ENCODE data around the gene ACTR1A. TPM values are rescaled to one million over a fixed set of nuclear protein-coding genes. Genes with fewer than 3 reads are reported as not detected.

Gene ACTR1A
- total RNA-seq, 1 experiment from 2014 or later: 128 TPM

DNA sequence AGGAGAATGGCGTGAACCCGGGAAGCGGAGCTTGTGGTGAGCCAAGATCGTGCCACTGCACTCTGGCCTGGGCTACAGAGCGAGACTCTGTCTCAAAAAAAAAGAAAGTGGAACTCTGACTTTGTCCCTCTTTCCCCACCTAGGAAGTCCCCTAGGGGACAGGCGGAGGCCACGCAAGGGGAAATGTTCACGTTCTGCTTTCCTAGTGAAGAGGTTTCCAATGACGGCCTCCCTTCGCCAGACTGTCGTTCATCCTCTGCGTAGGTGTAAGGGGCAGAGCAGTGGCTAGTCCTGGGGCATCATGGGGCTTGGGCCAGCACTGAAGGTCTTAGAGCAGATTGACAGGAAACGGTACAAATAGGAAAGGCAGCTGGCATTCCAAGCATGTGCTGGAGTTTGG, 31.8 kb upstream of the ACTR1A start:
- no peaks in the 10 kb centered on the region for H3K36me3 ChIP-seq (ENCODE audit: insufficient read depth, low read length, poor library complexity, severe bottlenecking)
- DNase-seq (ENCODE audit: low spot score): no peak
- no peak overlapping the region for H3K27ac ChIP-seq (ENCODE audit: low read depth, low read length, poor library complexity, severe bottlenecking)
- intact Hi-C loops (cut with micrococcal nuclease; ENCODE audit: unreplicated experiment): no loop called here
- H3K4me3 ChIP-seq (ENCODE audit: low read depth, low read length, poor library complexity, severe bottlenecking): no peak overlapping the region
- POLR2A ChIA-PET (ENCODE audit: low non-redundant PET): no interaction called here
- TF ChIP-seq, protein P1, sequence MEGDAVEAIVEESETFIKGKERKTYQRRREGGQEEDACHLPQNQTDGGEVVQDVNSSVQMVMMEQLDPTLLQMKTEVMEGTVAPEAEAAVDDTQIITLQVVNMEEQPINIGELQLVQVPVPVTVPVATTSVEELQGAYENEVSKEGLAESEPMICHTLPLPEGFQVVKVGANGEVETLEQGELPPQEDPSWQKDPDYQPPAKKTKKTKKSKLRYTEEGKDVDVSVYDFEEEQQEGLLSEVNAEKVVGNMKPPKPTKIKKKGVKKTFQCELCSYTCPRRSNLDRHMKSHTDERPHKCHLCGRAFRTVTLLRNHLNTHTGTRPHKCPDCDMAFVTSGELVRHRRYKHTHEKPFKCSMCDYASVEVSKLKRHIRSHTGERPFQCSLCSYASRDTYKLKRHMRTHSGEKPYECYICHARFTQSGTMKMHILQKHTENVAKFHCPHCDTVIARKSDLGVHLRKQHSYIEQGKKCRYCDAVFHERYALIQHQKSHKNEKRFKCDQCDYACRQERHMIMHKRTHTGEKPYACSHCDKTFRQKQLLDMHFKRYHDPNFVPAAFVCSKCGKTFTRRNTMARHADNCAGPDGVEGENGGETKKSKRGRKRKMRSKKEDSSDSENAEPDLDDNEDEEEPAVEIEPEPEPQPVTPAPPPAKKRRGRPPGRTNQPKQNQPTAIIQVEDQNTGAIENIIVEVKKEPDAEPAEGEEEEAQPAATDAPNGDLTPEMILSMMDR (conservative IDR thresholded peaks at IDR 0.05; ENCODE audit: low read depth, low read length): no peak
- TF ChIP-seq EZH2 (IDR thresholded peaks at IDR 0.05; ENCODE audit: borderline replicate concordance, low read depth, low read length, poor library complexity, severe bottlenecking): no peak
- no peaks in the 10 kb centered on the region for H3K9me3 ChIP-seq (ENCODE audit: low read depth, low read length, poor library complexity, severe bottlenecking)
- H3K27me3 ChIP-seq (replicated peaks; ENCODE audit: insufficient read depth, low read depth, low read length, poor library complexity): no peaks in the 10 kb centered on the region
- CTCF ChIA-PET: interaction anchor here (0.6 kb wide), 1 partner anchor 110 kb away, joined by 4 read pairs; no protein-coding TSS in a partner anchor
- BruUV-seq (replicated peaks): no TSS peak
- H3K4me1 ChIP-seq (ENCODE audit: insufficient read depth, low read length, poor library complexity, severe bottlenecking): no peaks in the 10 kb centered on the region

- CTCF ChIA-PET: no interaction called here
- Histone ChIP-seq H3K4me3 (ENCODE audit: low read depth, low read length, poor library complexity, severe bottlenecking) (no peak overlapping the region), H3K9me3 (ENCODE audit: low read depth, low read length, poor library complexity, severe bottlenecking) (no peaks in the 10 kb centered on the region), H3K4me1 (ENCODE audit: insufficient read depth, low read length, poor library complexity, severe bottlenecking) (no peaks in the 10 kb centered on the region), H3K27ac (ENCODE audit: low read depth, low read length, poor library complexity, severe bottlenecking) (no peak overlapping the region), H3K36me3 (ENCODE audit: insufficient read depth, low read length, poor library complexity, severe bottlenecking) (peaks cover 3% of the 10 kb centered on the region), H3K27me3 (replicated peaks; ENCODE audit: insufficient read depth, low read depth, low read length, poor library complexity) (no peaks in the 10 kb centered on the region)
- intact Hi-C loops (cut with micrococcal nuclease; ENCODE audit: unreplicated experiment): no loop called here
- TF ChIP-seq EZH2 (IDR thresholded peaks at IDR 0.05; ENCODE audit: borderline replicate concordance, low read depth, low read length, poor library complexity, severe bottlenecking): no peak
- TF ChIP-seq, protein P1 (conservative IDR thresholded peaks at IDR 0.05; ENCODE audit: low read depth, low read length): no peak
- DNase-seq (ENCODE audit: low spot score): no peak
- BruUV-seq (replicated peaks): no TSS peak
- POLR2A ChIA-PET (ENCODE audit: low non-redundant PET): no interaction called here
Measured at GRCh38 chr10:102527546-102527945, 25.0 kb upstream of the ACTR1A start.

- Histone ChIP-seq H3K27me3 (replicated peaks; ENCODE audit: insufficient read depth, low read depth, low read length, poor library complexity) (no peaks in the 10 kb centered on the region), H3K27ac (ENCODE audit: low read depth, low read length, poor library complexity, severe bottlenecking) (no peak overlapping the region), H3K4me3 (ENCODE audit: low read depth, low read length, poor library complexity, severe bottlenecking) (no peak overlapping the region), H3K36me3 (ENCODE audit: insufficient read depth, low read length, poor library complexity, severe bottlenecking) (peaks cover 3% of the 10 kb centered on the region), H3K4me1 (ENCODE audit: insufficient read depth, low read length, poor library complexity, severe bottlenecking) (no peaks in the 10 kb centered on the region), H3K9me3 (ENCODE audit: low read depth, low read length, poor library complexity, severe bottlenecking) (no peaks in the 10 kb centered on the region)
- ChIA-PET CTCF (interaction anchor here (0.6 kb wide), 1 partner anchor 12 kb away, joined by 8 read pairs; no protein-coding TSS in a partner anchor), POLR2A (ENCODE audit: low non-redundant PET) (no interaction called here)
- BruUV-seq (replicated peaks): no TSS peak
- intact Hi-C loops (cut with micrococcal nuclease; ENCODE audit: unreplicated experiment): no loop called here
- no peak for TF ChIP-seq EZH2 (IDR thresholded peaks at IDR 0.05; ENCODE audit: borderline replicate concordance, low read depth, low read length, poor library complexity, severe bottlenecking)
- TF ChIP-seq, protein P1 (conservative IDR thresholded peaks at IDR 0.05; ENCODE audit: low read depth, low read length): no peak
- DNase-seq (ENCODE audit: low spot score): no peak
Measured at GRCh38 chr10:102524746-102525145, 22.2 kb upstream of the ACTR1A start.
